ENCODE measurements around the gene CCZ1.
"Not testable (repeated sequence)": the region's sequence is repeated elsewhere in the genome, so short reads cannot be mapped to it uniquely, and the experiment has no call there.

- not testable (repeated sequence) for TF ChIP-seq CTCF (conservative IDR thresholded peaks at IDR 0.05; ENCODE audit: low read depth, low read length); EZH2 (IDR thresholded peaks at IDR 0.05; ENCODE audit: borderline replicate concordance, low read depth, low read length, poor library complexity, severe bottlenecking)
Observed at GRCh38 chr7:5931905-5932644, 33.5 kb downstream of the CCZ1 start.
